ENCODE data around the gene NEK4. TPM values are rescaled to one million over a fixed set of nuclear protein-coding genes. Genes with fewer than 3 reads are reported as not detected.

Gene NEK4
- total RNA-seq, 4 donors from 2014 or later, result 16.4 to 25.6 (median 22.4) TPM

DNA sequence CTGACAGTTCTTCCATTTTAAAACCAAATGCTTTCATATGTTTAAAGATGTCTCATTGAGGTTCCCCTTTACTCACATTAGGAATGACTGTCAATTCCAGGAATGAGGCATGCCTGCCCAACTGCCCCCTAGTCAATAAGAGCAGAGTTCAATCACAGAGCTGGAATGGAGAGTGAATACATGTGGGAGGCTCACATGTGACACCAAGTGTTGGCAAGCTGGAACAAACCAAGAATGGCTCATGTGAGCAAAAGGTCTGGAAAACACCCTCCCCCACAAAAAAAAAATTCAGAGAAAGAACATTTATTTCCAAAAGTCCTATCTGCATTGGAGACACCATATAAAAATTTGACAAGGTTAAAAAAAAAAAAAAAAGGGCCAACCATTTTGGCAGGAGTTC is 88.7 kb downstream of the NEK4 start:
- ATAC-seq (no peak), DNase-seq (no peak)
- intact Hi-C loops (cut with DNase I; ENCODE audit: low total_unique reads), result loop anchor here (10.0 kb wide), 1 partner anchor 1213 kb away; the partner anchor contains the start of gene SELENOK

GRCh38 chr3:52681596-52681995 is 89.1 kb downstream of the NEK4 start:
- TF ChIP-seq, protein P1, sequence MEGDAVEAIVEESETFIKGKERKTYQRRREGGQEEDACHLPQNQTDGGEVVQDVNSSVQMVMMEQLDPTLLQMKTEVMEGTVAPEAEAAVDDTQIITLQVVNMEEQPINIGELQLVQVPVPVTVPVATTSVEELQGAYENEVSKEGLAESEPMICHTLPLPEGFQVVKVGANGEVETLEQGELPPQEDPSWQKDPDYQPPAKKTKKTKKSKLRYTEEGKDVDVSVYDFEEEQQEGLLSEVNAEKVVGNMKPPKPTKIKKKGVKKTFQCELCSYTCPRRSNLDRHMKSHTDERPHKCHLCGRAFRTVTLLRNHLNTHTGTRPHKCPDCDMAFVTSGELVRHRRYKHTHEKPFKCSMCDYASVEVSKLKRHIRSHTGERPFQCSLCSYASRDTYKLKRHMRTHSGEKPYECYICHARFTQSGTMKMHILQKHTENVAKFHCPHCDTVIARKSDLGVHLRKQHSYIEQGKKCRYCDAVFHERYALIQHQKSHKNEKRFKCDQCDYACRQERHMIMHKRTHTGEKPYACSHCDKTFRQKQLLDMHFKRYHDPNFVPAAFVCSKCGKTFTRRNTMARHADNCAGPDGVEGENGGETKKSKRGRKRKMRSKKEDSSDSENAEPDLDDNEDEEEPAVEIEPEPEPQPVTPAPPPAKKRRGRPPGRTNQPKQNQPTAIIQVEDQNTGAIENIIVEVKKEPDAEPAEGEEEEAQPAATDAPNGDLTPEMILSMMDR (IDR thresholded peaks at IDR 0.05 in 4 of 5, conservative IDR thresholded peaks at IDR 0.05 in 1 of 5), result no peak
- TF ChIP-seq POLR2A (IDR thresholded peaks at IDR 0.05), result no peak
- Histone ChIP-seq H3K36me3 (peaks cover 0 to 53% of the 10 kb centered on the region in 2 donors), H3K27me3 (no peaks in the 10 kb centered on the region), H3K9me3 (no peaks in the 10 kb centered on the region), H3K4me3 (no peak overlapping the region), H3K27ac (peak overlapping the region; percentile 40 to 72 (median 59)), H3K4me1 (peaks cover 21 to 49% of the 10 kb centered on the region in 2 donors)
- intact Hi-C loops (cut with DNase I; ENCODE audit: low total_unique reads) (loop anchor here (10.0 kb wide), 1 partner anchor 1213 kb away; the partner anchor contains the start of gene SELENOK), in situ Hi-C loops (cut with MboI; ENCODE audit: low sequenced_read_pairs in 4 of 4) (no loop called here)
- DNase-seq (no peak), ATAC-seq (no peak)

More for the DNA sequence above, 88.7 kb downstream of the NEK4 start:
- Histone ChIP-seq H3K4me3 (no peak overlapping the region), H3K9me3 (no peaks in the 10 kb centered on the region), H3K27me3 (no peaks in the 10 kb centered on the region), H3K27ac (peak overlapping the region; percentile 40 to 72 (median 59)), H3K36me3 (peaks cover 0 to 50% of the 10 kb centered on the region in 2 donors), H3K4me1 (peaks cover 26 to 53% of the 10 kb centered on the region in 2 donors)
- TF ChIP-seq, protein P1 (IDR thresholded peaks at IDR 0.05 in 4 of 5, conservative IDR thresholded peaks at IDR 0.05 in 1 of 5), result no peak
- TF ChIP-seq POLR2A (IDR thresholded peaks at IDR 0.05), result no peak
- in situ Hi-C loops (cut with MboI; ENCODE audit: low sequenced_read_pairs in 4 of 4), result no loop called here

GRCh38 chr3:52679811-52680210 is 90.9 kb downstream of the NEK4 start:
- intact Hi-C loops (cut with DNase I; ENCODE audit: low total_unique reads), result loop anchor here (10.0 kb wide), 1 partner anchor 1215 kb away; the partner anchor contains the start of gene SELENOK
- H3K4me3 ChIP-seq, result no peak overlapping the region
- TF ChIP-seq, protein P1 (IDR thresholded peaks at IDR 0.05 in 4 of 5, conservative IDR thresholded peaks at IDR 0.05 in 1 of 5), result no peak
- TF ChIP-seq POLR2A (IDR thresholded peaks at IDR 0.05), result no peak
- DNase-seq (no peak), ATAC-seq (no peak)
- H3K36me3 ChIP-seq, result peaks cover 0 to 66% of the 10 kb centered on the region in 2 donors
- in situ Hi-C loops (cut with MboI; ENCODE audit: low sequenced_read_pairs in 4 of 4), result no loop called here
- H3K4me1 ChIP-seq, result peaks cover 15 to 43% of the 10 kb centered on the region in 2 donors
- H3K9me3 ChIP-seq, result no peaks in the 10 kb centered on the region
- H3K27ac ChIP-seq, result peak overlapping the region in 2 of 4 donors; percentile 16 to 60
- H3K27me3 ChIP-seq, result no peaks in the 10 kb centered on the region

DNA sequence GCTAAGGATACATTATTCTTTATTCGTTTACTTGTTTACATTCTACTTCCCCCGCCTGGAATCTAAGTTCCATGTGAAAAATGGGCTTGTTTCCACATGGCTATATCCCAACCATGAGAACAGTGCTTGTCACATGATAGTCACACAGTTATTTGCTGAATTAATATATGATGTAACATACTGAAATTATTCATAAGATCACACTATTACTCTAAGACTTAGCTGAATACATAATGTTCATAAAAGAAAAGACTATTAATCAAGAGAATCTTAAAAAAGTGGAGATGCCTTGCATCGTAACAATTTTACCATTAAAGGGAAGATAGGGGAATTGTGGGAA is 91.6 kb downstream of the NEK4 start:
- TF ChIP-seq, protein P1 (IDR thresholded peaks at IDR 0.05 in 4 of 5, conservative IDR thresholded peaks at IDR 0.05 in 1 of 5), result no peak
- no peak for TF ChIP-seq POLR2A (IDR thresholded peaks at IDR 0.05)
- H3K9me3 ChIP-seq, result no peaks in the 10 kb centered on the region
- H3K27me3 ChIP-seq, result no peaks in the 10 kb centered on the region
- intact Hi-C loops (cut with DNase I; ENCODE audit: low total_unique reads) (no loop called here), in situ Hi-C loops (cut with MboI; ENCODE audit: low sequenced_read_pairs in 4 of 4) (no loop called here)
- H3K4me3 ChIP-seq, result no peak overlapping the region
- ATAC-seq (no peak), DNase-seq (no peak)
- H3K36me3 ChIP-seq, result peaks cover 0 to 72% of the 10 kb centered on the region in 2 donors
- peaks cover 9 to 37% of the 10 kb centered on the region in 2 donors for H3K4me1 ChIP-seq
- peak overlapping the region in 2 of 4 donors; percentile 16 to 60 for H3K27ac ChIP-seq
